ENCODE measurements around the gene TATDN2.

Gene TATDN2

DNA sequence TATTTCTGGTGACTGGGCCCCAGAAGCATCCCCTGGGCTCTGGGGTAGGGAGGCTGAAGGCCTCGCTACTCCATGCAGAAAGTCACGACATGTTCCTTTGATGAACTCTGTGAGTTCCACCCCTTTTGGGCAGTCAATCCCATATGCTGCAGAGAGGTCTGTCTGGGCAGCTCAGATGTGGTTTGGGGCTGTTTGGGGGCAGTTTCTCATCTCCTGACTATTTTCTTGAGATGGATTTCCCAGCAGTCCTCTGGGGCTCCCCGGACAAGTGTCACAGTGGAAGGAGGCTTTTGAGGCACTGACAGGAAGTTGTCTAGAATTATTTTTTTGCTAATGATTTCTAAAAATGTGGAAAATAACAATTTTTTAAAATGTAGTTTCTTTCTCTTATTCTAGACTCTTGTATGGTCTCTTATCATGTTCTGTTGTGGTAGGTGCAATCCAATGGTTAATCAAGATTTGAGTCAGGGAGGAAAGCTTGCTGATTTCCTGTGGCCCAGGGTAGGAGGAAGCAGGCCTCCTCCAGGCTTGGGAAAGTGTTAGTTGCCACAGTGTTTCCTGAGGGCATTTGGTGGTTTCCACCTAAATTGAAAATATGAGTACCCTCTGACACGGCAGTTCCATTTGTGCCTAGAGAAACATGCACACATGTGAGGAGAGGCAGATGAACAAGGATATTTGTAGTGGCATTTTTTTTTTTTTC lies 19.9 kb upstream of the TATDN2 start:
- H3K27ac ChIP-seq: no peak overlapping the region
- no peak for TF ChIP-seq ZFX (IDR thresholded peaks at IDR 0.05)
- TF ChIP-seq, protein P1, sequence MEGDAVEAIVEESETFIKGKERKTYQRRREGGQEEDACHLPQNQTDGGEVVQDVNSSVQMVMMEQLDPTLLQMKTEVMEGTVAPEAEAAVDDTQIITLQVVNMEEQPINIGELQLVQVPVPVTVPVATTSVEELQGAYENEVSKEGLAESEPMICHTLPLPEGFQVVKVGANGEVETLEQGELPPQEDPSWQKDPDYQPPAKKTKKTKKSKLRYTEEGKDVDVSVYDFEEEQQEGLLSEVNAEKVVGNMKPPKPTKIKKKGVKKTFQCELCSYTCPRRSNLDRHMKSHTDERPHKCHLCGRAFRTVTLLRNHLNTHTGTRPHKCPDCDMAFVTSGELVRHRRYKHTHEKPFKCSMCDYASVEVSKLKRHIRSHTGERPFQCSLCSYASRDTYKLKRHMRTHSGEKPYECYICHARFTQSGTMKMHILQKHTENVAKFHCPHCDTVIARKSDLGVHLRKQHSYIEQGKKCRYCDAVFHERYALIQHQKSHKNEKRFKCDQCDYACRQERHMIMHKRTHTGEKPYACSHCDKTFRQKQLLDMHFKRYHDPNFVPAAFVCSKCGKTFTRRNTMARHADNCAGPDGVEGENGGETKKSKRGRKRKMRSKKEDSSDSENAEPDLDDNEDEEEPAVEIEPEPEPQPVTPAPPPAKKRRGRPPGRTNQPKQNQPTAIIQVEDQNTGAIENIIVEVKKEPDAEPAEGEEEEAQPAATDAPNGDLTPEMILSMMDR (conservative IDR thresholded peaks at IDR 0.05): no peak

- TF ChIP-seq, protein P1 (conservative IDR thresholded peaks at IDR 0.05): no peak
- no peak for TF ChIP-seq ZFX (IDR thresholded peaks at IDR 0.05)
- H3K27ac ChIP-seq: no peak overlapping the region
Measured at GRCh38 chr3:10229576-10229975, 18.7 kb upstream of the TATDN2 start.

DNA sequence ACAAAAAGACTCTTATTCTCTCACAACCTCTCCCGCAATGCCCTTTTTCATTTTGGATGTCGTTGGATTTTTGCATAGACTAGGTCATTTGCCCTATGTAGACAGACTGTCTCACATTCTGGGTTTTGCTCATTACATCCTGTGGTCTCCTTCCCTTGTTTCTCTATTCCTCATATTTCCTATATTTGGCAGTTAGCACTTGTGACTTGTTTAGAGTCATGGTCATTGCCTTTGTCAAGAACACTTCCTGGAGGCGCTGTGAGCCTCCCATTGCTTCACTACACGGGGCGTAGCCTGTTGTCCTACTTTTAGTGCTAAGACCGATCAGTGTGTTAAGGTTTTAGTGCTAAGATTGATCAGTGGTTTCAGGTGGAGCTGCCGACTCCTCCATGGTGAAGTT lies 16.1 kb upstream of the TATDN2 start:
- no peak overlapping the region for H3K27ac ChIP-seq
- TF ChIP-seq, protein P1 (conservative IDR thresholded peaks at IDR 0.05): no peak

- H3K27ac ChIP-seq: no peak overlapping the region
- no peak for TF ChIP-seq ZFX (IDR thresholded peaks at IDR 0.05)
- TF ChIP-seq, protein P1 (conservative IDR thresholded peaks at IDR 0.05): no peak
Measured at GRCh38 chr3:10233988-10234387, 14.3 kb upstream of the TATDN2 start.

- no peak for TF ChIP-seq ZFX (IDR thresholded peaks at IDR 0.05)
- TF ChIP-seq, protein P1 (conservative IDR thresholded peaks at IDR 0.05): no peak
Measured at GRCh38 chr3:10234526-10235230, 13.6 kb upstream of the TATDN2 start.

DNA sequence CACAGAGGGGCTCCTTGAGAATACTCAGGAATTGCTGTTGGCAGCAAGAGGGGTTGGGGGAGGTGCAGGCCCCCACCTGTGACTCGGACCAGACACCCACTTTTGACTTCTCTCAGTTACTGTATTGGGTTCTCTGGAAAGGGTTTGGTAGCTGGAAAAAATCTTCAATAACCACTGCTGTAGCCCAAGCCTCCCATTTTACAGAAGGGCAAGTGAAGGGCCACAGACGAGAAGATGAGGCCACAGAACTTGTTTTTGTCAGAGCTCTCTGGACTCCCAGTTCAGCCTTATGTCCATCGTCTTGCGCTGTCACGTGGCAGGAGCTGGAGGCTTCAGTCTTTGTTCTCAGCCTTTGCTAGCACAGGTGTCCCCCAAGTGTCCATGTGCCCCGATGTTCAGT lies 12.7 kb upstream of the TATDN2 start:
- no peak for TF ChIP-seq ZFX (IDR thresholded peaks at IDR 0.05)
- TF ChIP-seq, protein P1 (conservative IDR thresholded peaks at IDR 0.05): no peak
- H3K27ac ChIP-seq: no peak overlapping the region

More at GRCh38 chr3:10234526-10235230, 13.6 kb upstream of the TATDN2 start:
- H3K27ac ChIP-seq: no peak overlapping the region

All from C4-2B (cell line).